Measurements from ENCODE around the gene SRSF5.

GRCh38 chr14:69771136-69771535, 4.2 kb downstream of the SRSF5 start:
- TF ChIP-seq EP300 (IDR thresholded peaks at IDR 0.05) = no peak
- TF ChIP-seq CTCF (IDR thresholded peaks at IDR 0.05) = no peak
- no peak for TF ChIP-seq POLR2A (IDR thresholded peaks at IDR 0.05)
- TF ChIP-seq POLR2AphosphoS5 (IDR thresholded peaks at IDR 0.05) = no peak
